WTC11 (cell line): ENCODE data around the gene CS. TPM values are rescaled to one million over a fixed set of nuclear protein-coding genes. Genes with fewer than 3 reads are reported as not detected.

Experiments used
- MXD4 ChIP-seq: fragments of 250-450 bp; sonication (Bioruptor Pico); IDR thresholded peaks from 2 replicates; pipeline ENCODE4 v1.8.0; 2021; ENCODE audit warnings: mild to moderate bottlenecking, moderate library complexity, borderline replicate concordance
- RELA ChIP-seq: sonication (generic); formaldehyde crosslinking; IDR thresholded peaks from 2 replicates; pipeline ENCODE4 v1.8.1; 2022; ENCODE audit warnings: missing genetic modification reagents, mild to moderate bottlenecking, borderline replicate concordance
- RORB ChIP-seq: fragments of 250-450 bp; sonication (Bioruptor Pico); IDR thresholded peaks from 2 replicates; pipeline ENCODE4 v1.9.0; 2021; ENCODE audit warnings: mild to moderate bottlenecking
- TCF7 ChIP-seq: sonication (generic); formaldehyde crosslinking; IDR thresholded peaks from 2 replicates; pipeline ENCODE4 v1.8.0; 2022; ENCODE audit warnings: mild to moderate bottlenecking, low read depth, missing genetic modification reagents, moderate library complexity
- ZNF396 ChIP-seq: fragments of 250-450 bp; sonication (Bioruptor Pico); IDR thresholded peaks from 2 replicates; pipeline ENCODE4 v1.8.0; 2021; ENCODE audit warnings: mild to moderate bottlenecking, moderate library complexity, borderline replicate concordance
- total RNA-seq: library from RNA; stranded (reverse); gene quantifications from 3 replicates; pipeline ENCODE4 v1.2.3, GENCODE V29; 2021
- TF ChIP-seq, protein P1 (sequence below): fragments of 250-450 bp; sonication (Bioruptor Pico); IDR thresholded peaks from 2 replicates; pipeline ENCODE4 v1.9.0; 2021; ENCODE audit warnings: mild to moderate bottlenecking, borderline replicate concordance
- TF ChIP-seq, protein P2 (sequence below): sonication (generic); formaldehyde crosslinking; IDR thresholded peaks from 2 replicates; pipeline ENCODE4 v1.8.1; 2023; ENCODE audit warnings: mild to moderate bottlenecking, missing genetic modification reagents, moderate library complexity
- TF ChIP-seq, protein P3 (sequence below): sonication (generic); formaldehyde crosslinking; IDR thresholded peaks from 2 replicates; pipeline ENCODE4 v1.8.0; 2023; ENCODE audit warnings: mild to moderate bottlenecking, missing genetic modification reagents
- TF ChIP-seq, protein P4 (sequence below): fragments of 250-450 bp; sonication (Bioruptor Pico); conservative IDR thresholded peaks from 2 replicates; pipeline ENCODE4 v1.9.0; 2021; ENCODE audit warnings: mild to moderate bottlenecking
- TF ChIP-seq, protein P5 (sequence below): sonication (generic); formaldehyde crosslinking; IDR thresholded peaks from 2 replicates; pipeline ENCODE4 v1.8.1; 2022; ENCODE audit warnings: mild to moderate bottlenecking, missing genetic modification reagents, moderate library complexity, borderline replicate concordance
- TF ChIP-seq, protein P6 (sequence below): sonication (generic); formaldehyde crosslinking; IDR thresholded peaks from 2 replicates; pipeline ENCODE4 v1.8.0; 2022; ENCODE audit warnings: mild to moderate bottlenecking, missing genetic modification reagents
- TF ChIP-seq, protein P7 (sequence below): sonication (generic); formaldehyde crosslinking; IDR thresholded peaks from 2 replicates; pipeline ENCODE4 v1.8.1; 2023; ENCODE audit warnings: mild to moderate bottlenecking, moderate library complexity, missing genetic modification reagents

The CS gene
- total RNA-seq, 1 experiment from 2014 or later = 275 TPM

DNA sequence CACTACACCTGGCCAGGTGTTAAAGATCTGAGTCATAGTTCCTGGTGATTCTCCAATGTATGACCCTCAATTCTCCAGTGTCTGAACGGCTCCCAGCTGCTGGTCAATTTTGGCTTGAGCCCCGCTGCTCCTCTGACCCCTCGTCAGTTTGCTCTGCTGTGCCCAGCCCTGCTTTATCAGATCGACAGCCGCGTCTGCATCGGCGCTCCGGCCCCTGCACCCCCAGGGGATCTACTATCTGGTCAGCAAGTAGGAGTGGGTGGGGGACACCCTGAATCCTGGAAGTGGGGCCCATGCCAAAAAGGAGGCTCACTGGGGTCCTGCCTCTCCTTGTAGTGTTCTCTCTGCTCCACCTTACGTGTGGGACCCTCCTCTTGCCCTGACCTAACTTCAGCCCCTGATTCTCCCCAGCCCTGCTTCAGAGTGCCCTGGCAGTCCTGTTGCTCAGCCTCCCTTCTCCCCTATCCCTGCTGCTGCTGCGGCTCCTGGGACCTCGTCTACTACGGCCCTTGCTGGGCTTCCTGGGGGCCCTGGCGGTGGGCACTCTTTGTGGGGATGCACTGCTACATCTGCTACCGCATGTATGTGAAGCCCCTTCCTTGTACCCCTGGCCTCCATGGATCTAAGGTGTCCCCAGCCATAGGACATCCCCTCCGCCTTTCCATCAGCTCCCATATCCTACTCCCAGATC is 65.2 kb downstream of the CS start (continued):
- TF ChIP-seq, protein P1, sequence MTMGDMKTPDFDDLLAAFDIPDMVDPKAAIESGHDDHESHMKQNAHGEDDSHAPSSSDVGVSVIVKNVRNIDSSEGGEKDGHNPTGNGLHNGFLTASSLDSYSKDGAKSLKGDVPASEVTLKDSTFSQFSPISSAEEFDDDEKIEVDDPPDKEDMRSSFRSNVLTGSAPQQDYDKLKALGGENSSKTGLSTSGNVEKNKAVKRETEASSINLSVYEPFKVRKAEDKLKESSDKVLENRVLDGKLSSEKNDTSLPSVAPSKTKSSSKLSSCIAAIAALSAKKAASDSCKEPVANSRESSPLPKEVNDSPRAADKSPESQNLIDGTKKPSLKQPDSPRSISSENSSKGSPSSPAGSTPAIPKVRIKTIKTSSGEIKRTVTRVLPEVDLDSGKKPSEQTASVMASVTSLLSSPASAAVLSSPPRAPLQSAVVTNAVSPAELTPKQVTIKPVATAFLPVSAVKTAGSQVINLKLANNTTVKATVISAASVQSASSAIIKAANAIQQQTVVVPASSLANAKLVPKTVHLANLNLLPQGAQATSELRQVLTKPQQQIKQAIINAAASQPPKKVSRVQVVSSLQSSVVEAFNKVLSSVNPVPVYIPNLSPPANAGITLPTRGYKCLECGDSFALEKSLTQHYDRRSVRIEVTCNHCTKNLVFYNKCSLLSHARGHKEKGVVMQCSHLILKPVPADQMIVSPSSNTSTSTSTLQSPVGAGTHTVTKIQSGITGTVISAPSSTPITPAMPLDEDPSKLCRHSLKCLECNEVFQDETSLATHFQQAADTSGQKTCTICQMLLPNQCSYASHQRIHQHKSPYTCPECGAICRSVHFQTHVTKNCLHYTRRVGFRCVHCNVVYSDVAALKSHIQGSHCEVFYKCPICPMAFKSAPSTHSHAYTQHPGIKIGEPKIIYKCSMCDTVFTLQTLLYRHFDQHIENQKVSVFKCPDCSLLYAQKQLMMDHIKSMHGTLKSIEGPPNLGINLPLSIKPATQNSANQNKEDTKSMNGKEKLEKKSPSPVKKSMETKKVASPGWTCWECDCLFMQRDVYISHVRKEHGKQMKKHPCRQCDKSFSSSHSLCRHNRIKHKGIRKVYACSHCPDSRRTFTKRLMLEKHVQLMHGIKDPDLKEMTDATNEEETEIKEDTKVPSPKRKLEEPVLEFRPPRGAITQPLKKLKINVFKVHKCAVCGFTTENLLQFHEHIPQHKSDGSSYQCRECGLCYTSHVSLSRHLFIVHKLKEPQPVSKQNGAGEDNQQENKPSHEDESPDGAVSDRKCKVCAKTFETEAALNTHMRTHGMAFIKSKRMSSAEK (CRISPR knock-in tag) = no peak
- TF ChIP-seq, protein P2, sequence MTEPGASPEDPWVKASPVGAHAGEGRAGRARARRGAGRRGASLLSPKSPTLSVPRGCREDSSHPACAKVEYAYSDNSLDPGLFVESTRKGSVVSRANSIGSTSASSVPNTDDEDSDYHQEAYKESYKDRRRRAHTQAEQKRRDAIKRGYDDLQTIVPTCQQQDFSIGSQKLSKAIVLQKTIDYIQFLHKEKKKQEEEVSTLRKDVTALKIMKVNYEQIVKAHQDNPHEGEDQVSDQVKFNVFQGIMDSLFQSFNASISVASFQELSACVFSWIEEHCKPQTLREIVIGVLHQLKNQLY = no peak
- TF ChIP-seq ZNF396 (CRISPR knock-in tag) (no peak), TCF7 (CRISPR knock-in tag) (no peak), MXD4 (no peak), RELA (no peak), RORB (CRISPR knock-in tag) (no peak)
- TF ChIP-seq, protein P3, sequence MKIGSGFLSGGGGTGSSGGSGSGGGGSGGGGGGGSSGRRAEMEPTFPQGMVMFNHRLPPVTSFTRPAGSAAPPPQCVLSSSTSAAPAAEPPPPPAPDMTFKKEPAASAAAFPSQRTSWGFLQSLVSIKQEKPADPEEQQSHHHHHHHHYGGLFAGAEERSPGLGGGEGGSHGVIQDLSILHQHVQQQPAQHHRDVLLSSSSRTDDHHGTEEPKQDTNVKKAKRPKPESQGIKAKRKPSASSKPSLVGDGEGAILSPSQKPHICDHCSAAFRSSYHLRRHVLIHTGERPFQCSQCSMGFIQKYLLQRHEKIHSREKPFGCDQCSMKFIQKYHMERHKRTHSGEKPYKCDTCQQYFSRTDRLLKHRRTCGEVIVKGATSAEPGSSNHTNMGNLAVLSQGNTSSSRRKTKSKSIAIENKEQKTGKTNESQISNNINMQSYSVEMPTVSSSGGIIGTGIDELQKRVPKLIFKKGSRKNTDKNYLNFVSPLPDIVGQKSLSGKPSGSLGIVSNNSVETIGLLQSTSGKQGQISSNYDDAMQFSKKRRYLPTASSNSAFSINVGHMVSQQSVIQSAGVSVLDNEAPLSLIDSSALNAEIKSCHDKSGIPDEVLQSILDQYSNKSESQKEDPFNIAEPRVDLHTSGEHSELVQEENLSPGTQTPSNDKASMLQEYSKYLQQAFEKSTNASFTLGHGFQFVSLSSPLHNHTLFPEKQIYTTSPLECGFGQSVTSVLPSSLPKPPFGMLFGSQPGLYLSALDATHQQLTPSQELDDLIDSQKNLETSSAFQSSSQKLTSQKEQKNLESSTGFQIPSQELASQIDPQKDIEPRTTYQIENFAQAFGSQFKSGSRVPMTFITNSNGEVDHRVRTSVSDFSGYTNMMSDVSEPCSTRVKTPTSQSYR (CRISPR knock-in tag) = no peak
- TF ChIP-seq, protein P4, sequence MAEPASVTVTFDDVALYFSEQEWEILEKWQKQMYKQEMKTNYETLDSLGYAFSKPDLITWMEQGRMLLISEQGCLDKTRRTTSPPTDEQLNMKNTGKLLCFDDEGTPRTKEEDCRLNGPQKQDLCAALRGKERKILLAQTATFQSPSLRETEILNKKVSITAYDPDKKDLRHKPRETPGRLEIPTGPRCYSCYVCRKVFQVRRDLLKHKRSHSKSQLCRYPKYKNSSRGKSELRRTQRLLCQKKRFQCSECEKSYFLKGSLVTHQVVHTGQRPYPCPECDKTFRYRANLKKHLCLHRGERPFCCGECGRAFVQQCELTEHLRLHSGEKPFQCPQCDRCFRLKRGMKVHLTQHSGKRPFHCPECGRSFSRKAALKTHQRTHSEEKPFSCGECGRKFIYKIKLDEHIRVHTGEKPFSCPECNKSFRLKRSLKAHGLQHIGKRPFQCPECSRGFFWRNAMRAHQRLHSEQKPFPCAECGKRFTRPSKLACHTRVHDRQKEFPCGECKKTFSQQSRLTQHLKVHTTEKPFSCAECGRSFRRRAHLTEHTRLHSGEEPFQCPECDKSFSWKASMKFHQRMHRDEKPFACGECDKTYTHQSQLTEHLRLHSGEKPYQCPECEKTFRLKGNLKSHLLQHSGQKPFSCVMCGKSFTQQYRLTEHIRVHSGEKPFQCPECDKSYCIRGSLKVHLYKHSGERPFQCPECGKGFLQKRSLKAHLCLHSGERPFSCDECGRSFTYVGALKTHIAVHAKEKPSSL (CRISPR knock-in tag) = no peak
- TF ChIP-seq, protein P5, sequence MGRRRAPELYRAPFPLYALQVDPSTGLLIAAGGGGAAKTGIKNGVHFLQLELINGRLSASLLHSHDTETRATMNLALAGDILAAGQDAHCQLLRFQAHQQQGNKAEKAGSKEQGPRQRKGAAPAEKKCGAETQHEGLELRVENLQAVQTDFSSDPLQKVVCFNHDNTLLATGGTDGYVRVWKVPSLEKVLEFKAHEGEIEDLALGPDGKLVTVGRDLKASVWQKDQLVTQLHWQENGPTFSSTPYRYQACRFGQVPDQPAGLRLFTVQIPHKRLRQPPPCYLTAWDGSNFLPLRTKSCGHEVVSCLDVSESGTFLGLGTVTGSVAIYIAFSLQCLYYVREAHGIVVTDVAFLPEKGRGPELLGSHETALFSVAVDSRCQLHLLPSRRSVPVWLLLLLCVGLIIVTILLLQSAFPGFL (CRISPR knock-in tag) = no peak
- TF ChIP-seq, protein P6, sequence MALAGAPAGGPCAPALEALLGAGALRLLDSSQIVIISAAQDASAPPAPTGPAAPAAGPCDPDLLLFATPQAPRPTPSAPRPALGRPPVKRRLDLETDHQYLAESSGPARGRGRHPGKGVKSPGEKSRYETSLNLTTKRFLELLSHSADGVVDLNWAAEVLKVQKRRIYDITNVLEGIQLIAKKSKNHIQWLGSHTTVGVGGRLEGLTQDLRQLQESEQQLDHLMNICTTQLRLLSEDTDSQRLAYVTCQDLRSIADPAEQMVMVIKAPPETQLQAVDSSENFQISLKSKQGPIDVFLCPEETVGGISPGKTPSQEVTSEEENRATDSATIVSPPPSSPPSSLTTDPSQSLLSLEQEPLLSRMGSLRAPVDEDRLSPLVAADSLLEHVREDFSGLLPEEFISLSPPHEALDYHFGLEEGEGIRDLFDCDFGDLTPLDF (CRISPR knock-in tag) = no peak
- TF ChIP-seq, protein P7, sequence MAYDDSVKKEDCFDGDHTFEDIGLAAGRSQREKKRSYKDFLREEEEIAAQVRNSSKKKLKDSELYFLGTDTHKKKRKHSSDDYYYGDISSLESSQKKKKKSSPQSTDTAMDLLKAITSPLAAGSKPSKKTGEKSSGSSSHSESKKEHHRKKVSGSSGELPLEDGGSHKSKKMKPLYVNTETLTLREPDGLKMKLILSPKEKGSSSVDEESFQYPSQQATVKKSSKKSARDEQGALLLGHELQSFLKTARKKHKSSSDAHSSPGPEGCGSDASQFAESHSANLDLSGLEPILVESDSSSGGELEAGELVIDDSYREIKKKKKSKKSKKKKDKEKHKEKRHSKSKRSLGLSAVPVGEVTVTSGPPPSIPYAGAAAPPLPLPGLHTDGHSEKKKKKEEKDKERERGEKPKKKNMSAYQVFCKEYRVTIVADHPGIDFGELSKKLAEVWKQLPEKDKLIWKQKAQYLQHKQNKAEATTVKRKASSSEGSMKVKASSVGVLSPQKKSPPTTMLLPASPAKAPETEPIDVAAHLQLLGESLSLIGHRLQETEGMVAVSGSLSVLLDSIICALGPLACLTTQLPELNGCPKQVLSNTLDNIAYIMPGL (CRISPR knock-in tag) = no peak
